Stimulated activated CD4-positive, alpha-beta T cell treated with anti-CD3 and anti-CD28 coated beads, Interleukin-1b, Interleukin-23, amount 100 ng/mL, for 48 hours (primary cell): ENCODE measurements around the gene KLHL25.
"Not testable (repeated sequence)": the region's sequence is repeated elsewhere in the genome, so short reads cannot be mapped to it uniquely, and the experiment has no call there.

Experiments used
- DNase-seq: peaks from one replicate; pipeline ENCODE4 v3.0.0-alpha.2; 2020

The KLHL25 gene

GRCh38 chr15:85794598-85795336 is at the start of gene KLHL25:
KLHL25 (minus strand) TSS chr15:85794925; CDS start chr15:85769810, 25,115 bp downstream.
- peak; percentile 92 for DNase-seq

- no peak for DNase-seq
Observed at GRCh38 chr15:85840802-85841152, 46.1 kb upstream of the KLHL25 start.

GRCh38 chr15:85840079-85840801 is 45.5 kb upstream of the KLHL25 start:
- peak; percentile 76 for DNase-seq

GRCh38 chr15:85839643-85840042 is 44.9 kb upstream of the KLHL25 start:
- no peak for DNase-seq

GRCh38 chr15:85838655-85839054 is 43.9 kb upstream of the KLHL25 start:
- no peak for DNase-seq

- no peak for DNase-seq
Observed at GRCh38 chr15:85837881-85838280, 43.2 kb upstream of the KLHL25 start.

GRCh38 chr15:85837011-85837433 is 42.3 kb upstream of the KLHL25 start:
- DNase-seq: no peak

GRCh38 chr15:85834651-85835050 is 39.9 kb upstream of the KLHL25 start:
- DNase-seq: no peak

- DNase-seq: no peak
Observed at GRCh38 chr15:85832394-85832793, 37.7 kb upstream of the KLHL25 start.

- DNase-seq: peak; percentile 13
Observed at GRCh38 chr15:85831415-85832113, 36.8 kb upstream of the KLHL25 start.

- not testable (repeated sequence) for DNase-seq
Observed at GRCh38 chr15:85829754-85830153, 35.0 kb upstream of the KLHL25 start.

- no peak for DNase-seq
Observed at GRCh38 chr15:85828874-85829273, 34.1 kb upstream of the KLHL25 start.

GRCh38 chr15:85828126-85828525 is 33.4 kb upstream of the KLHL25 start:
- no peak for DNase-seq

- DNase-seq: no peak
Observed at GRCh38 chr15:85826756-85827515, 32.2 kb upstream of the KLHL25 start.

- DNase-seq: no peak
Observed at GRCh38 chr15:85825719-85826118, 31.0 kb upstream of the KLHL25 start.

- DNase-seq: no peak
Observed at GRCh38 chr15:85825118-85825517, 30.4 kb upstream of the KLHL25 start.

- no peak for DNase-seq
Observed at GRCh38 chr15:85821545-85821944, 26.8 kb upstream of the KLHL25 start.

- DNase-seq: no peak
Observed at GRCh38 chr15:85819938-85820337, 25.2 kb upstream of the KLHL25 start.

- no peak for DNase-seq
Observed at GRCh38 chr15:85813234-85813633, 18.5 kb upstream of the KLHL25 start.

GRCh38 chr15:85810075-85810474 is 15.3 kb upstream of the KLHL25 start:
- DNase-seq: no peak

GRCh38 chr15:85805420-85805819 is 10.7 kb upstream of the KLHL25 start:
- DNase-seq: no peak

- DNase-seq: no peak
Observed at GRCh38 chr15:85804481-85805170, 9.9 kb upstream of the KLHL25 start.
